ENCODE measurements around the gene SNX19.

The SNX19 gene

GRCh38 chr11:130909650-130910049 lies 6.6 kb downstream of the SNX19 start:
- H2AFZ ChIP-seq (ENCODE audit: low read depth, low read length, severe bottlenecking): no peak overlapping the region
- H3K79me2 ChIP-seq (ENCODE audit: insufficient read depth, low read length): no peaks in the 10 kb centered on the region
- no peak overlapping the region for H3K9ac ChIP-seq (ENCODE audit: low read length)
- no peak overlapping the region for H3K27ac ChIP-seq (ENCODE audit: low read depth, low read length)
- H3K27me3 ChIP-seq (ENCODE audit: low read length): no peaks in the 10 kb centered on the region
- no peaks in the 10 kb centered on the region for H3K9me3 ChIP-seq (ENCODE audit: insufficient read depth, low read length)
- no peak overlapping the region for H3K4me3 ChIP-seq (ENCODE audit: insufficient read depth, low read length, poor library complexity, severe bottlenecking)
- H3F3A ChIP-seq (ENCODE audit: insufficient read depth): no peaks in the 10 kb centered on the region
- no peaks in the 10 kb centered on the region for H3K9me2 ChIP-seq (replicated peaks; ENCODE audit: insufficient read depth, low read length)
- TF ChIP-seq EZH2phosphoT487 (conservative IDR thresholded peaks at IDR 0.05; ENCODE audit: low read length): no peak
- TF ChIP-seq CTCF (IDR thresholded peaks at IDR 0.05; ENCODE audit: insufficient read depth, low read length, poor library complexity, severe bottlenecking): no peak
- H4K20me1 ChIP-seq (ENCODE audit: low read depth, low read length): no peaks in the 10 kb centered on the region
- no peak overlapping the region for H3K4me2 ChIP-seq (ENCODE audit: low read depth, low read length, poor library complexity, severe bottlenecking)
- H3K36me3 ChIP-seq (ENCODE audit: low read length): no peaks in the 10 kb centered on the region

GRCh38 chr11:130908770-130909625 lies 7.3 kb downstream of the SNX19 start:
- no peak overlapping the region for H3K27ac ChIP-seq (ENCODE audit: low read depth, low read length)
- no peaks in the 10 kb centered on the region for H3F3A ChIP-seq (ENCODE audit: insufficient read depth)
- H3K79me2 ChIP-seq (ENCODE audit: insufficient read depth, low read length): no peaks in the 10 kb centered on the region
- H3K4me3 ChIP-seq (ENCODE audit: insufficient read depth, low read length, poor library complexity, severe bottlenecking): no peak overlapping the region
- H3K9me2 ChIP-seq (replicated peaks; ENCODE audit: insufficient read depth, low read length): no peaks in the 10 kb centered on the region
- H3K27me3 ChIP-seq (ENCODE audit: low read length): no peaks in the 10 kb centered on the region
- H3K36me3 ChIP-seq (ENCODE audit: low read length): no peaks in the 10 kb centered on the region; the same call in 1 of the 2 replicates
- no peak for TF ChIP-seq EZH2phosphoT487 (conservative IDR thresholded peaks at IDR 0.05; ENCODE audit: low read length)
- no peak overlapping the region for H3K9ac ChIP-seq (ENCODE audit: low read length)
- no peaks in the 10 kb centered on the region for H4K20me1 ChIP-seq (ENCODE audit: low read depth, low read length)
- no peak overlapping the region for H3K4me2 ChIP-seq (ENCODE audit: low read depth, low read length, poor library complexity, severe bottlenecking)
- no peak overlapping the region for H2AFZ ChIP-seq (ENCODE audit: low read depth, low read length, severe bottlenecking)
- no peaks in the 10 kb centered on the region for H3K9me3 ChIP-seq (ENCODE audit: insufficient read depth, low read length)

GRCh38 chr11:130908061-130908460 lies 8.2 kb downstream of the SNX19 start:
- Histone ChIP-seq H3F3A (ENCODE audit: insufficient read depth) (no peaks in the 10 kb centered on the region), H4K20me1 (ENCODE audit: low read depth, low read length) (no peaks in the 10 kb centered on the region), H3K79me2 (ENCODE audit: insufficient read depth, low read length) (no peaks in the 10 kb centered on the region), H3K9ac (ENCODE audit: low read length) (no peak overlapping the region), H3K36me3 (ENCODE audit: low read length) (no peaks in the 10 kb centered on the region; the same call in 1 of the 2 replicates), H3K4me3 (ENCODE audit: insufficient read depth, low read length, poor library complexity, severe bottlenecking) (no peak overlapping the region), H3K27me3 (ENCODE audit: low read length) (no peaks in the 10 kb centered on the region), H3K9me2 (replicated peaks; ENCODE audit: insufficient read depth, low read length) (no peaks in the 10 kb centered on the region), H2AFZ (ENCODE audit: low read depth, low read length, severe bottlenecking) (no peak overlapping the region), H3K4me2 (ENCODE audit: low read depth, low read length, poor library complexity, severe bottlenecking) (no peak overlapping the region), H3K9me3 (ENCODE audit: insufficient read depth, low read length) (no peaks in the 10 kb centered on the region), H3K27ac (ENCODE audit: low read depth, low read length) (no peak overlapping the region)
- TF ChIP-seq CTCF (IDR thresholded peaks at IDR 0.05; ENCODE audit: insufficient read depth, low read length, poor library complexity, severe bottlenecking) (no peak), EZH2phosphoT487 (conservative IDR thresholded peaks at IDR 0.05; ENCODE audit: low read length) (no peak)

- Histone ChIP-seq H3K27me3 (ENCODE audit: low read length) (no peaks in the 10 kb centered on the region), H3K9me3 (ENCODE audit: insufficient read depth, low read length) (no peaks in the 10 kb centered on the region), H3F3A (ENCODE audit: insufficient read depth) (no peaks in the 10 kb centered on the region), H3K4me3 (ENCODE audit: insufficient read depth, low read length, poor library complexity, severe bottlenecking) (no peak overlapping the region), H3K27ac (ENCODE audit: low read depth, low read length) (no peak overlapping the region), H4K20me1 (ENCODE audit: low read depth, low read length) (no peaks in the 10 kb centered on the region), H3K9me2 (replicated peaks; ENCODE audit: insufficient read depth, low read length) (no peaks in the 10 kb centered on the region), H3K79me2 (ENCODE audit: insufficient read depth, low read length) (no peaks in the 10 kb centered on the region), H2AFZ (ENCODE audit: low read depth, low read length, severe bottlenecking) (no peak overlapping the region), H3K9ac (ENCODE audit: low read length) (no peak overlapping the region), H3K36me3 (ENCODE audit: low read length) (no peaks in the 10 kb centered on the region; the same call in 1 of the 2 replicates), H3K4me2 (ENCODE audit: low read depth, low read length, poor library complexity, severe bottlenecking) (no peak overlapping the region)
- no peak for TF ChIP-seq EZH2phosphoT487 (conservative IDR thresholded peaks at IDR 0.05; ENCODE audit: low read length)
- TF ChIP-seq CTCF (IDR thresholded peaks at IDR 0.05; ENCODE audit: insufficient read depth, low read length, poor library complexity, severe bottlenecking): no peak
Measured at GRCh38 chr11:130907229-130907628, 9.1 kb downstream of the SNX19 start.
